Stimulated activated naive CD8-positive, alpha-beta T cell treated with anti-CD3 and anti-CD28 coated beads, Interleukin-15, Interleukin-2, amounts not matched to agents 100 ng/mL and 50 ng/mL, for 24 hours (primary cell): Measurements from ENCODE around the gene PLEKHJ1.

Source experiments
- H3K27ac Mint-ChIP-seq: one replicate; pipeline ENCODE4 v1.8.0; 2021; ENCODE audit warnings: mild to moderate bottlenecking, mixed read lengths
- H3K27me3 Mint-ChIP-seq: one replicate; pipeline ENCODE4 v1.8.0; 2021; ENCODE audit warnings: mixed read lengths
- H3K36me3 Mint-ChIP-seq: one replicate; pipeline ENCODE4 v1.8.0; 2021; ENCODE audit warnings: low read depth, mixed read lengths
- H3K4me1 Mint-ChIP-seq: one replicate; pipeline ENCODE4 v1.8.0; 2021; ENCODE audit warnings: low read depth, mixed read lengths
- H3K4me3 Mint-ChIP-seq: one replicate; pipeline ENCODE4 v1.8.0; 2021; ENCODE audit warnings: mild to moderate bottlenecking, mixed read lengths
- H3K9me3 Mint-ChIP-seq: one replicate; pipeline ENCODE4 v1.8.0; 2021; ENCODE audit warnings: mixed read lengths

Gene PLEKHJ1

GRCh38 chr19:2255112-2255845 is 19.1 kb upstream of the PLEKHJ1 start:
- Mint-ChIP-seq H3K9me3 (no peaks in the 10 kb centered on the region), H3K4me1 (peaks cover 34% of the 10 kb centered on the region), H3K36me3 (no peaks in the 10 kb centered on the region), H3K4me3 (no peak overlapping the region), H3K27ac (no peak overlapping the region), H3K27me3 (no peaks in the 10 kb centered on the region)

GRCh38 chr19:2254064-2254872 is 18.1 kb upstream of the PLEKHJ1 start:
- Mint-ChIP-seq H3K4me3 (peak overlapping the region; percentile 8), H3K27me3 (no peaks in the 10 kb centered on the region), H3K9me3 (no peaks in the 10 kb centered on the region), H3K27ac (no peak overlapping the region), H3K4me1 (peaks cover 29% of the 10 kb centered on the region), H3K36me3 (no peaks in the 10 kb centered on the region)

GRCh38 chr19:2253106-2254063 is 17.3 kb upstream of the PLEKHJ1 start:
- Mint-ChIP-seq H3K36me3 (no peaks in the 10 kb centered on the region), H3K9me3 (no peaks in the 10 kb centered on the region), H3K4me1 (peaks cover 23% of the 10 kb centered on the region), H3K27ac (no peak overlapping the region), H3K27me3 (no peaks in the 10 kb centered on the region), H3K4me3 (peak overlapping the region; percentile 53)

GRCh38 chr19:2252797-2253105 is 16.6 kb upstream of the PLEKHJ1 start:
- Mint-ChIP-seq H3K9me3 (no peaks in the 10 kb centered on the region), H3K36me3 (no peaks in the 10 kb centered on the region), H3K4me3 (peak overlapping the region; percentile 53), H3K27ac (no peak overlapping the region), H3K4me1 (peaks cover 17% of the 10 kb centered on the region), H3K27me3 (no peaks in the 10 kb centered on the region)

- H3K4me1 Mint-ChIP-seq: peaks cover 13% of the 10 kb centered on the region
- H3K27me3 Mint-ChIP-seq: no peaks in the 10 kb centered on the region
- no peaks in the 10 kb centered on the region for H3K9me3 Mint-ChIP-seq
- H3K4me3 Mint-ChIP-seq: peak overlapping the region; percentile 53
- no peak overlapping the region for H3K27ac Mint-ChIP-seq
- H3K36me3 Mint-ChIP-seq: no peaks in the 10 kb centered on the region
Observed at GRCh38 chr19:2252055-2252796, 16.1 kb upstream of the PLEKHJ1 start.

GRCh38 chr19:2251106-2252054 is 15.3 kb upstream of the PLEKHJ1 start:
- Mint-ChIP-seq H3K4me1 (peaks cover 10% of the 10 kb centered on the region), H3K9me3 (no peaks in the 10 kb centered on the region), H3K27ac (no peak overlapping the region), H3K4me3 (peak overlapping the region; percentile 45), H3K36me3 (no peaks in the 10 kb centered on the region), H3K27me3 (no peaks in the 10 kb centered on the region)

GRCh38 chr19:2250766-2251105 is 14.6 kb upstream of the PLEKHJ1 start:
- Mint-ChIP-seq H3K9me3 (no peaks in the 10 kb centered on the region), H3K4me3 (no peak overlapping the region), H3K27me3 (no peaks in the 10 kb centered on the region), H3K36me3 (peaks cover 2% of the 10 kb centered on the region), H3K4me1 (peaks cover 10% of the 10 kb centered on the region), H3K27ac (no peak overlapping the region)

GRCh38 chr19:2249880-2250765 is 14.0 kb upstream of the PLEKHJ1 start:
- Mint-ChIP-seq H3K9me3 (no peaks in the 10 kb centered on the region), H3K4me1 (peaks cover 10% of the 10 kb centered on the region), H3K27me3 (no peaks in the 10 kb centered on the region), H3K27ac (no peak overlapping the region), H3K4me3 (no peak overlapping the region), H3K36me3 (peaks cover 7% of the 10 kb centered on the region)

GRCh38 chr19:2249010-2249866 is 13.1 kb upstream of the PLEKHJ1 start, which contains the start of gene AMH:
Gene AMH (plus strand): TSS chr19:2249323. CDS start chr19:2249333, 10 bp downstream.
- no peaks in the 10 kb centered on the region for H3K27me3 Mint-ChIP-seq
- peaks cover 10% of the 10 kb centered on the region for H3K4me1 Mint-ChIP-seq
- no peaks in the 10 kb centered on the region for H3K9me3 Mint-ChIP-seq
- no peak within 1 kb of the TSS for H3K27ac Mint-ChIP-seq
- H3K36me3 Mint-ChIP-seq: peaks cover 13% of the 10 kb centered on the region
- no peak within 1 kb of the TSS for H3K4me3 Mint-ChIP-seq

- Mint-ChIP-seq H3K4me3 (no peak overlapping the region), H3K27ac (no peak overlapping the region), H3K36me3 (peaks cover 17% of the 10 kb centered on the region), H3K9me3 (no peaks in the 10 kb centered on the region), H3K27me3 (no peaks in the 10 kb centered on the region), H3K4me1 (peaks cover 5% of the 10 kb centered on the region)
Observed at GRCh38 chr19:2248136-2249009, 12.2 kb upstream of the PLEKHJ1 start.

- H3K27ac Mint-ChIP-seq: no peak overlapping the region
- peaks cover 21% of the 10 kb centered on the region for H3K36me3 Mint-ChIP-seq
- H3K9me3 Mint-ChIP-seq: no peaks in the 10 kb centered on the region
- H3K4me3 Mint-ChIP-seq: no peak overlapping the region
- H3K27me3 Mint-ChIP-seq: no peaks in the 10 kb centered on the region
- H3K4me1 Mint-ChIP-seq: peaks cover 4% of the 10 kb centered on the region
Observed at GRCh38 chr19:2247433-2248101, 11.4 kb upstream of the PLEKHJ1 start.
